ENCODE results near the gene ANKLE2. TPM values are rescaled to one million over a fixed set of nuclear protein-coding genes. Genes with fewer than 3 reads are reported as not detected.

The ANKLE2 gene
- polyA plus RNA-seq, 1 donor = 46.4 TPM

DNA sequence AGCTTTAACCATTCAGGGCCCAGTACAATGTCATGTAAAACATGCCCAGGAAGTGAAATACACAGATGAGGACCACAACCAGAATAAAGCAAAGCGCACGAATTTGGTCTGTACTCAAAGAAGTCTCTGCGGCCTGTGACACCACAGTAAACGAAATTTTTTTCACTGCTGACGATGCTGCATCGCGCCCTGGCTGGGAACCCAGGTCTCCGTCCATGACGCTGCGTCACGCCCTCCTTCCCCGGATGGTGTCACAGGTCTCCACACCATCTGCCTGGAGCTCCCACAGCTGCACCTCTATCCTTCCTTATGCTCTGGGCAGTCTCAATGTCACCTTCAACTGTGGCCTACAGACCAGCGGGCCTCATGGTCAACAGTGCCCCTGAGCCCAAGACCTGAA, 17.8 kb downstream of the ANKLE2 start:
- DNase-seq = no peak

GRCh38 chr12:132741620-132742019, 20.0 kb downstream of the ANKLE2 start:
- DNase-seq = no peak

GRCh38 chr12:132740652-132741051, 21.0 kb downstream of the ANKLE2 start:
- no peak for DNase-seq

GRCh38 chr12:132740313-132740646, 21.4 kb downstream of the ANKLE2 start:
- DNase-seq = no peak

GRCh38 chr12:132739600-132740312, 21.9 kb downstream of the ANKLE2 start:
- DNase-seq = no peak

DNA sequence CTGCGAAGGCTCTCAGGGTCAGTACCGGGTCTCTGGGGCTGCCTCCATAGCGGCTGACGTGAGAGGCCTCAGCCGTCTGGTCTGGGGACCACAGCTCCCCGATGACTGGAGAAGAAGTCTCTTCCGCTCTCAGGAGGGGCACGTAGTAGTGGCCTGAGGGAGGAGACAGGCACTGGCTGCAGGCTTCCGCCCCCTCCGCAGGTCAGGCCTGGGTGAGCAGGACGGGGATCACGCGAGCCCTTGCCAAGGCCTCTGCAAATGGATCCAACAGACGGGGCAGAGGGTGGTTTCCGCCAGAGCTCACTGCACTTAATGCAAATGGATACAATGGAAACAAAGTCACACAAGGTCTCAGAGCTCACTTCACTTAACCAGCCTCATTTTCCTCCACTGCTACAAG, 24.7 kb downstream of the ANKLE2 start:
- no peak for DNase-seq

DNA sequence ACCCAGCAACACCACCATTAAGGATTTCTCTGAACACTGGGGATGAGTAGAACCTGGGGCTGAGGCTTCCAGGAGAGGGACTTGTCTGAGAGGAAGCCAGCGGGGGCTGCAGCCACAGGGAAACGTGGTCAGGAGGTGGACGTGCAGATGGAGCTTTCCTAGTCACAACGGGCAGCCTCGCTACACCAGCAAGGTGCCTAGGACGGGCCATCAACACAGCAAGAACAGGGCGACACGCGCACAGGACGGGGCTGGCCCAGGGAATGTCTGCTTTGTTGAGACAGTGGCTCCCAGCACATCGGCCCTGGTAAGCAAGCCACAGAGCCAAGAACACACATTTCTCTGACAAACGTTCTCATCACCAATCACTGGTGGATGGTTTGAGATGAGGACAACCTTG, 25.3 kb downstream of the ANKLE2 start:
- no peak for DNase-seq

- DNase-seq = no peak
These were observed 26.1 kb downstream of the ANKLE2 start for GRCh38 chr12:132735496-132735895.

DNA sequence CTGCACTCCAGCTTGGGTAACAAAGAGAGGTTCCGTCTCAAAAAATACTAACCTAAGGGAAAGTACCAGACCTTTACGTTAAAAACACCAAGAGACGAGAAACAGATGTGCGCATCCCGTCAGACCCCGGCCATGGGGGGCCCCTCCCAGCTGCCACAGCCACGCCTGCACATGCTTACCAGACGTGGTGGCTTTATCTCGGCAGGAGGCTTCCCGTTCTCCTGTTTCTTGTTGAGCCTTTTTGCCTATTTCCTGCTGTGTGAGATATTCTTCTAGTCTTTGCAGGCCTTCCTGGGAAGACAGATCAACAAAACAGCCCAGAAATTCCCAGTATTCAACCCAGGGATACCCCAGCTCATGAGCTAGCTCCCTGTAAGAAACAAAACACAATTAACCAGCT, 27.4 kb downstream of the ANKLE2 start:
- DNase-seq = no peak

- no peak for DNase-seq
These were observed 30.1 kb downstream of the ANKLE2 start for GRCh38 chr12:132731574-132731973.

GRCh38 chr12:132730353-132730752, 31.3 kb downstream of the ANKLE2 start:
- DNase-seq = no peak

DNA sequence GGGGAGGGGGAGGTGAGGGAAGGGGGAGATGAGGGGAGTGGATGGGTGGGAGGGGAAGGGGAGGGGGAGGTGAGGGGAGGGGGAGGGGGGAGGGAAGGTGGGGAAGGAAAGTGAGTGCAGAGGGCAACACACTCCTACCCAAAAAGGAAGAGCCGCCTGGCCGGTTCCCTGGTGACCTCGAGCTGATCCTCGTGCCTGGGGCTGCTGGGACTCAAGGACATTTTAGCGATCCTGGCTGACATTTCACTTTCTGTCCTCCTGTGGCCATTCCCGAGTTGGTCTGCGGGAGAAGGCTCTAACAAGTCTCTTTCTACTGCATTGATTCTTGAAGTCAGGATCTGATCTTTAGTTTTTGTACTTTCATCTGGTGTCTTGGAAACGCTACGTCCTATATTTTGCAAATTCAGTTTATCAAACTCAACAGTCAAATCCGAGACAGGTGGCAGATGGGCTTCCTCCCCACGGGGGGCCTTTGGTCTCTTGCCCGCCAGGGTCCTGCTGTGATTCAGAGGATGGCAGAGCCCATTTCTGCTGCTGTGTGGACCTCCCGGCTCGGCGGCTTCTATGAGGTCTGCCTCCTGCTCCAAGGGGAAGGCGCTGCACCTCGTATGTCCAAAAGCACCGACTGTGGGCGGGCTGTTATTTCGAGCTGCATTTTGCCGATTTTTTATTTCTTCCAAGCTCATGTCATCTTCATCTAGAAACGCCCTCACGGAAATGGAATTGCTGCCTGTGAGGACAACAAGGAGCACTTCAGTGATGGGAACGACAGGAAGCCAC, 31.9 kb downstream of the ANKLE2 start:
- DNase-seq = no peak

GRCh38 chr12:132728502-132728901, 33.1 kb downstream of the ANKLE2 start:
- no peak for DNase-seq

DNA sequence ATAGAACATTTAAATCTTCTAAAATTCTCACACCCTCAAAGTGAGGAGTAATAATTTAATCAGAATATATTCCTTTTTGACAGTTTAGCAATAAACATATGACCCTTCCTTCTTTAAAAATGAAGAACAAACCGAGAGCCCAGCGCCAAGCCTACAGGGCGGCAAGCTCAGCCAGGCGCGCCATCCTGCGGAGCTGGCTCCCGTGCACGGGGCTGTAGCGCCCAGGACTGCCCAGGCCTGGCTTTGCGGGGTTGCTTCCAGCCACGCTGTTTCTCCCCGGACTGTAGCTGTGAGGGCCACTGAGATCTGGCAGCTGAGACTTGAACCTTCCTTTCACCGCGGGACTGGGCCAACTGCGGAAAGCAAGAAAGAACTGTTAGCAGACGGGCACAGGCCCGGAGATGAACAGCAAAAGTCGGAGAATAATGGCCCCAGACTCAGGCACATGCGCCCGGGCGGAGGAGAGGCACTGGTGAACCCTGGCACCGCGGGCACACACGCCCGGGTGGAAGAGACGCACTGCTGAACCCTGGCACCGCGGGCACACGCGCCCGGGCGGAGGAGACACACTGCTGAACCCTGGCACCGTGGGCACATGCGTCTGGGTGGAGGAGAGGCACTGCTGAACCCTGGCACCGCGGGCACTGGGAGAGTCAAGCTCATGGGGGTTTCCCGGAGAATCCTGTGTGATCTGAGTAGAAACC, 34.4 kb downstream of the ANKLE2 start:
- DNase-seq = no peak

DNA sequence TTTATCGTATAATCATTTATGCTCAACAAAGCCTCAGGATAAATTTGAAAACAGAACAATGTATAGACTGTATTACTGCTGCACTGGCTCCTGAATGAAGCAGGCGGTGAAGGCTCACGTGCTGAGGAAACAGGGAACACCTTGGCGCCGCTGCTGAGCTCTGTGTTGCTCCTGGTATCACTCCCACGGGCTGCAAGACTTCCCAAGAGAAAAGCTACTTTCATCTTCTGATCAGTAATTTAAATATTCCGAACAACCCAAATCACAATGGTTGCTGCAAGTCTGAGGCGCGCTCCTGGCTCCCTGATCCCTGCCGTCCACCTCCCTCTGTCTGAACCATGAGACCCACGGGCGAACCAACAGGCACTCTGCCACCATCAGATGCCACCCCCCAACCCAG, 35.2 kb downstream of the ANKLE2 start:
- no peak for DNase-seq

DNA sequence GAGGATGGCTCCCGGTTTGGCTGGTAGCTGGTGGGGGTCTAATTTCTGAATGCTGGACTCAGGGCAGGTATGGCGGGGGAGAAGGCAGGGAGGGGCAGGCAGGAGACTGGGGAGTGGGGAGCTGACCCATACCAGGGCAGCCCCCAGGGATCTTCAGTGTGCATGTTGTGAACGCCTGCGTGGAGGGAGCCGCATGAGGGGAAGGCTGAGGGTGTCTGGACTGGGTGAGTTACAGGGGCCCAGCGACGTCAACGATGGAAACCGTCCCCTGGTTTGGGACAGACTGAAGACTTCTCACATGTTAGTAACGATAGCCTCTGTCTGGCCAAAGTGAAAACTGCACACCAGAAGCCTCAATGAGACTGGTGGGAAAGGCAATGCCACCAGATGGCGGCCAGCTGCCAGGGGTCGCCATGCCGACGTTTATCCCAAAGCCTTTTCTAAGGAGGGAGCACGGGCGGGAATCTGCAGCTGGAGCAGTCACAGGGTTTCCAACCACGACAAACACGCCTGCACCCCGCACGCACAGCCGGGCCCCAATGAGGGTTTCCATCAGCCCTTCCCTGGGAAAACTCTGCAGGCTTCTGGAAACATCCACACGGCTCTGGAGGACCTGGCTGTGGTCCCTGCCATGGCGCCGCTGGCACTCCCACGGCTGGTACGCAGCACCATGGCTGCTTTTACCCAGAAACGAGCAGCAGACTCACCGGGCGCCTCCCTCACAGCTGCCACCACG, 37.0 kb downstream of the ANKLE2 start:
- DNase-seq = no peak

- no peak for DNase-seq
These were observed 37.9 kb downstream of the ANKLE2 start for GRCh38 chr12:132723764-132724140.

GRCh38 chr12:132723015-132723763, 38.4 kb downstream of the ANKLE2 start:
- no peak for DNase-seq

GRCh38 chr12:132720606-132721345, 40.9 kb downstream of the ANKLE2 start:
- DNase-seq = no peak

DNA sequence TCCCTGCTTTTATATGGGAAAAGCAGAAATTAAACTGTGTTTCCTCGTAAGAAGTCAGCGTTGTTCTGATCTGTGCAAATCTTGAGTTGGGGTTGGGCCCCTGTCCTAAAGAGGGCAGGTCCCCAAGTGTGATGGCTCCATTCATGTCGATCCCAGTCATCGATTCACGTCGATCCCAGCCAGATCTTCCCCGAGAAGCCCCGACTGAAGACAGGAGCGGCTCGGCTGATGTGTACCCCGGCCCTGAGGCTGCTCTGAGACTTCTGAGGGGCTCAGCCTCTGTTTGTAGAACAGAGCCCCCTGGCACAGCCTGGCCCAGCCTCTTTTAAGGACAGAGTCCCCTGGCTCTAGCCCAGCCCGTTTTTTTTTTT, 41.7 kb downstream of the ANKLE2 start:
- no peak for DNase-seq

DNA sequence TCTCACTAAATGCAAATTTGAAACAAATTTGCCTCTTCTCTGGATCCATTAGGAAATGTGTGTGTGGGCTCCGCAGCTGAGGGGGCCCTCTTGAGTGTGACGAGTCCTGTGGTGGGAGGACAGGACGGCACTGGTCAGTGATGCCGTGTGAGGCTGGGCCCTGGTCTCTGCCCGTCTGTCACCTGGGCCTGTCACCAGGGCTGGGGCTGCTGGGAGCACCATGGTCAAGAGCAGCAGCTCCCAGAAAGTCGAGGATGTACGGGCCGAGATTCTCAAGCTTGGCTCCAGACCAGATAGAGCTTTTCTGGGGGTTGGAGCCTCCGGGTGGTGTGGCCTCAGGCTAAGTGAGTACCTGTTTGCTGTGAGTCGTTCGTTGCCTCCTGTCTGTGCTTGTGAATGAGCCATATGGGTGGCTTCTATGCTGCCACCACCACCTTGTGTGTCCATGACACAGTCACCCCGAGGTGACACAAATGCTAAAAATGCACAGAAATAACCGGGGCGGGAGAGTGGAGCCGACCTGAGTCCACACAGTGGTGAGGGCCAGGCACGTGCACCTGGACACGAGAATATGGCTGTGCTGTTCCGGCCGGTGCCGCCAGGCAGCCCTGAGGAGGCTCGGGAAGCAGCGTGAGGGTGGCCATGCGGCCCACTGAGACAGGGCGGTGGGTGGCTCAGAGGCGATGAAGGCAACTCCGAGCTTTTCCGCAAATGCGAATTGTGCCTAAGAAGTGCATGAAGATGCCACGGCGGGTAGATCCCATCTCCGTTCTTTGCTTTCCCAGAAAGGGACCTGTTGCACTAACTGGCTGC, 42.3 kb downstream of the ANKLE2 start:
- DNase-seq = no peak

All from hindlimb muscle (tissue), 1 donor.